IMR-90 (cell line): ENCODE measurements around the gene MYBL2. TPM values are rescaled to one million over a fixed set of nuclear protein-coding genes. Genes with fewer than 3 reads are reported as not detected.
A peak's percentile ranks its signal among the peaks of the same experiment; 100 is the strongest.

Source experiments
- ATAC-seq: fragments of 200-7000 bp; cut with Tn5 transposase; 2 replicates; pipeline ENCODE4 v1.9.1; 2020; ENCODE audit warnings: low read depth, mild to moderate bottlenecking, moderate library complexity
- BruUV-seq: library from RNA; stranded (reverse); fragments of 400-500 nt; replicated peaks from 2 replicates; lab custom pipeline; 2021; lab: Mats Ljungman, UMichigan
- CTCF ChIA-PET: fragments of 300-600 bp; formaldehyde crosslinking; extraction: SDS; loops from one replicate; lab custom pipeline; 2021; ENCODE audit warnings: antibody characterized with exemption; lab: Yijun Ruan, JAX
- POLR2A ChIA-PET: fragments of 300-600 bp; sonication (Branson Sonifier 250); formaldehyde crosslinking; loops from one replicate; lab custom pipeline; 2022; ENCODE audit warnings: antibody characterized with exemption; ENCODE audit not compliant: unreplicated experiment; lab: Charles Lee
- DNase-seq: peaks from one replicate; pipeline ENCODE4 v3.0.0; 2013
- H2AFZ ChIP-seq: replicated peaks from 2 replicates; pipeline ENCODE3; 2013; ENCODE audit warnings: low read length, mild to moderate bottlenecking; ENCODE audit not compliant: poor library complexity
- H2AK5ac ChIP-seq: 2 replicates; pipeline ENCODE4 v1.6.1; 2013; ENCODE audit warnings: low read depth, low read length, inconsistent platforms
- H2AK9ac ChIP-seq: replicated peaks from 2 replicates; pipeline ENCODE3; 2013; ENCODE audit warnings: mild to moderate bottlenecking, low read depth, low read length, moderate library complexity; ENCODE audit not compliant: poor library complexity
- H2BK120ac ChIP-seq: 2 replicates; pipeline ENCODE4 v1.6.1; 2013; ENCODE audit warnings: low read depth, low read length, inconsistent platforms
- H2BK15ac ChIP-seq: 3 replicates; pipeline ENCODE4 v1.6.1; 2013; ENCODE audit warnings: low read depth, low read length, inconsistent platforms
- H2BK20ac ChIP-seq: 2 replicates; pipeline ENCODE4 v1.6.1; 2013; ENCODE audit warnings: low read depth, mild to moderate bottlenecking, inconsistent platforms, low read length, moderate library complexity
- H2BK5ac ChIP-seq: 2 replicates; pipeline ENCODE4 v1.6.1; 2013; ENCODE audit warnings: mild to moderate bottlenecking, low read depth, low read length, inconsistent platforms; ENCODE audit not compliant: poor library complexity, severe bottlenecking
- H3K14ac ChIP-seq: replicated peaks from 2 replicates; pipeline ENCODE4 v1.6.1; 2013; ENCODE audit warnings: low read depth, low read length, inconsistent platforms
- H3K18ac ChIP-seq: 2 replicates; pipeline ENCODE4 v1.6.1; 2013; ENCODE audit warnings: low read depth, low read length, control low read depth
- H3K23ac ChIP-seq: 2 replicates; pipeline ENCODE4 v1.6.1; 2013; ENCODE audit warnings: low read depth, low read length, inconsistent platforms
- H3K27ac ChIP-seq: 2 replicates; pipeline ENCODE4 v1.5.1; 2013; ENCODE audit warnings: mild to moderate bottlenecking, control low read depth, low read length; ENCODE audit not compliant: insufficient read depth
- H3K27me3 ChIP-seq: 2 replicates; pipeline ENCODE4 v1.6.1; 2013; ENCODE audit warnings: low read length; ENCODE audit not compliant: control insufficient read depth, insufficient read depth
- H3K36me3 ChIP-seq: 2 replicates; pipeline ENCODE4 v1.6.1; 2013; ENCODE audit warnings: low read length, mixed read lengths; ENCODE audit not compliant: control insufficient read depth, insufficient read depth
- H3K4ac ChIP-seq: 2 replicates; pipeline ENCODE4 v1.6.1; 2013; ENCODE audit warnings: low read depth, low read length, inconsistent platforms
- H3K4me1 ChIP-seq: 2 replicates; pipeline ENCODE4 v1.6.1; 2013; ENCODE audit warnings: low read length, mixed read lengths; ENCODE audit not compliant: control insufficient read depth, insufficient read depth
- H3K4me2 ChIP-seq: 2 replicates; pipeline ENCODE4 v1.6.1; 2013; ENCODE audit warnings: low read depth, mild to moderate bottlenecking, control low read depth, low read length, moderate library complexity
- H3K4me3 ChIP-seq: 2 replicates; pipeline ENCODE4 v1.5.1; 2013; ENCODE audit warnings: low read depth, mild to moderate bottlenecking, control low read depth, low read length, moderate library complexity; ENCODE audit not compliant: insufficient read depth
- H3K56ac ChIP-seq: 2 replicates; pipeline ENCODE4 v1.6.1; 2013; ENCODE audit warnings: low read length, inconsistent platforms; ENCODE audit not compliant: insufficient read depth; ENCODE audit errors: extremely low read depth
- H3K79me1 ChIP-seq, 2 experiments: 2 replicates each; pipeline ENCODE4 v1.6.1; 2013; ENCODE audit warnings: low read length in 2 of 2, inconsistent platforms in 1 of 2, low read depth in 1 of 2
- H3K9ac ChIP-seq: 2 replicates; pipeline ENCODE4 v1.6.1; 2013; ENCODE audit warnings: low read depth, low read length, control low read depth
- H3K9me1 ChIP-seq: 2 replicates; pipeline ENCODE4 v1.6.1; 2013; ENCODE audit warnings: low read length, inconsistent platforms; ENCODE audit not compliant: insufficient read depth
- H3K9me3 ChIP-seq: 2 replicates; pipeline ENCODE4 v1.6.1; 2013; ENCODE audit warnings: low read length; ENCODE audit not compliant: control insufficient read depth, insufficient read depth
- H4K20me1 ChIP-seq: 2 replicates; pipeline ENCODE4 v1.6.1; 2013; ENCODE audit warnings: low read length, inconsistent platforms; ENCODE audit not compliant: insufficient read depth
- H4K5ac ChIP-seq: 2 replicates; pipeline ENCODE4 v1.6.1; 2013; ENCODE audit warnings: mild to moderate bottlenecking, low read depth, low read length, control low read depth
- H4K8ac ChIP-seq, 2 experiments: 2 replicates each; pipeline ENCODE4 v1.6.1; 2013; ENCODE audit warnings: low read depth in 2 of 2, low read length in 2 of 2, control low read depth in 1 of 2, inconsistent platforms in 1 of 2
- H4K91ac ChIP-seq: 2 replicates; pipeline ENCODE4 v1.6.1; 2013; ENCODE audit warnings: low read depth, low read length, inconsistent platforms; ENCODE audit not compliant: insufficient read depth
- BHLHE40 ChIP-seq: fragments of 150-350 bp; IDR thresholded peaks from 2 replicates; pipeline ENCODE4 v1.6.1; 2016; ENCODE audit warnings: mild to moderate bottlenecking, low read depth, low read length
- CHD1 ChIP-seq: IDR thresholded peaks from 2 replicates; pipeline ENCODE4 v1.6.1; 2012; ENCODE audit warnings: low read depth, low read length, improper control_type of control experiment
- MAZ ChIP-seq: IDR thresholded peaks from 2 replicates; pipeline ENCODE4 v1.6.1; 2012; ENCODE audit warnings: low read depth, mild to moderate bottlenecking, low read length, improper control_type of control experiment, moderate library complexity, borderline replicate concordance
- NFE2L2 ChIP-seq: fragments of 150-350 bp; IDR thresholded peaks from 2 replicates; pipeline ENCODE4 v1.6.1; 2016; ENCODE audit warnings: low read depth, mild to moderate bottlenecking, low read length
- RCOR1 ChIP-seq: IDR thresholded peaks from 2 replicates; pipeline ENCODE4 v1.6.1; 2012; ENCODE audit warnings: mild to moderate bottlenecking, low read length, improper control_type of control experiment; ENCODE audit not compliant: insufficient replicate concordance
- WGBS, 2 experiments: methylation state at CpG; one replicate each; pipeline versions ENCODE4 v1.1.5 to v1.1.7; 2013; ENCODE audit warnings: missing lambda C conversion rate in 2 of 2; ENCODE audit not compliant: insufficient read length in 1 of 2; ENCODE audit errors: extremely low coverage in 2 of 2; 5-methylcytosine and 5-hydroxymethylcytosine counted together
- dilution Hi-C: fragments of 300-500 bp; cut with HindIII; formaldehyde crosslinking; loops from one replicate; pipeline ENCODE4 v1.14.3; 2018; ENCODE audit warnings: low sequenced_read_pairs; ENCODE audit not compliant: unreplicated experiment
- in situ Hi-C: fragments of 300-500 bp; cut with MboI; formaldehyde crosslinking; loops from 3 replicates; pipeline ENCODE4 v1.14.3; 2019; ENCODE audit warnings: low sequenced_read_pairs, inconsistent platforms, mixed read lengths
- intact Hi-C: fragments of 100-400 bp; cut with micrococcal nuclease; formaldehyde crosslinking; loops from 2 replicates; pipeline ENCODE4 v1.10.0; 2022
- polyA plus RNA-seq, 3 experiments: library from polyadenylated mRNA; depleted of rRNA; stranded (reverse); fragments of >200 nt; gene quantifications; 2 replicates each; pipeline ENCODE4 v1.2.3, GENCODE V29; 2012; ENCODE audit warnings: low replicate concordance in 1 of 3
- total RNA-seq: library from RNA; depleted of rRNA; stranded (reverse); fragments of >200 nt; gene quantifications from 2 replicates; pipeline ENCODE4 v1.2.3, GENCODE V29; 2012
- TF ChIP-seq, protein P1 (sequence below): fragments of 150-350 bp; IDR thresholded peaks from 2 replicates; pipeline ENCODE4 v1.6.1; 2017; ENCODE audit warnings: mild to moderate bottlenecking, antibody characterized with exemption, low read length, low read depth

Gene MYBL2
- total and polyA plus RNA-seq, 2 of the 4 experiments (the other 2 are of a cell fraction): 12.4 to 23.1 TPM

- Histone ChIP-seq H2AK9ac (no peak overlapping the region), H4K20me1 (peaks cover 4% of the 10 kb centered on the region), H3K9me3 (no peaks in the 10 kb centered on the region), H3K14ac (no peak overlapping the region), H3K18ac (no peak overlapping the region), H2AFZ (peak overlapping the region; percentile 51), H3K36me3 (no peaks in the 10 kb centered on the region), H3K27ac (no peak overlapping the region), H3K27me3 (peaks cover 3% of the 10 kb centered on the region; the same call in 1 of the 2 replicates), H2BK120ac (no peak overlapping the region), H2AK5ac (no peak overlapping the region), H3K23ac (no peak overlapping the region), H2BK5ac (no peak overlapping the region), H2BK20ac (no peak overlapping the region), H3K79me1 (peaks cover 15 to 26% of the 10 kb centered on the region in 2 experiments), H3K4me1 (peaks cover 1% of the 10 kb centered on the region; the same call in 1 of the 2 replicates), H3K9ac (no peak overlapping the region), H4K8ac (no peak overlapping the region), H3K4ac (no peak overlapping the region), H3K56ac (no peak overlapping the region), H3K9me1 (peaks cover 14% of the 10 kb centered on the region), H3K4me2 (no peak overlapping the region), H4K91ac (no peak overlapping the region), H3K4me3 (no peak overlapping the region), H4K5ac (no peak overlapping the region), H2BK15ac (no peak overlapping the region)
- CTCF ChIA-PET: interaction anchor here (0.7 kb wide), 1 partner anchor 446 kb away, joined by 3 read pairs; no protein-coding TSS in a partner anchor
- POLR2A ChIA-PET: no interaction called here
- BruUV-seq: no TSS peak
- intact Hi-C loops: no loop called here
- DNase-seq (no peak), ATAC-seq (no peak)
- WGBS, 2 experiments: no CpG with 5 or more reads among the region's 6 CpGs
- TF ChIP-seq NFE2L2 (no peak), BHLHE40 (no peak), CHD1 (no peak), MAZ (no peak), RCOR1 (no peak)
- TF ChIP-seq, protein P1, sequence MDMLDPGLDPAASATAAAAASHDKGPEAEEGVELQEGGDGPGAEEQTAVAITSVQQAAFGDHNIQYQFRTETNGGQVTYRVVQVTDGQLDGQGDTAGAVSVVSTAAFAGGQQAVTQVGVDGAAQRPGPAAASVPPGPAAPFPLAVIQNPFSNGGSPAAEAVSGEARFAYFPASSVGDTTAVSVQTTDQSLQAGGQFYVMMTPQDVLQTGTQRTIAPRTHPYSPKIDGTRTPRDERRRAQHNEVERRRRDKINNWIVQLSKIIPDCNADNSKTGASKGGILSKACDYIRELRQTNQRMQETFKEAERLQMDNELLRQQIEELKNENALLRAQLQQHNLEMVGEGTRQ: no peak
- dilution Hi-C loops: no loop called here
- in situ Hi-C loops: no loop called here
These were observed 1.3 kb upstream of the MYBL2 start for GRCh38 chr20:43665466-43666176.
